Activated CD8-positive, alpha-beta memory T cell treated with anti-CD3 and anti-CD28 coated beads, Interleukin-2, amount 10 ng/mL, durations not matched to agents 7 days and 5 days (primary cell): ENCODE results near the gene KIRREL3. TPM values are rescaled to one million over a fixed set of nuclear protein-coding genes. Genes with fewer than 3 reads are reported as not detected.

Experiments used
- ATAC-seq: fragments of 150-1000 bp; cut with Tn5 transposase; one replicate; pipeline ENCODE4 v1.10.0; 2021; ENCODE audit warnings: moderate library complexity
- CTCF ChIA-PET: fragments of 350-600 bp; sonication (Branson Sonifier 250); formaldehyde crosslinking; loops from one replicate; lab custom pipeline; 2021; ENCODE audit warnings: antibody characterized with exemption; lab: Charles Lee
- DNase-seq: peaks from one replicate; pipeline ENCODE4 v3.0.0-alpha.2; 2020
- H3K27ac Mint-ChIP-seq: one replicate; pipeline ENCODE4 v1.8.0; 2021; ENCODE audit warnings: mild to moderate bottlenecking, mixed read lengths
- H3K27me3 Mint-ChIP-seq: one replicate; pipeline ENCODE4 v1.8.0; 2021; ENCODE audit warnings: mixed read lengths
- H3K36me3 Mint-ChIP-seq: one replicate; pipeline ENCODE4 v1.8.0; 2021; ENCODE audit warnings: mild to moderate bottlenecking, mixed read lengths
- H3K4me1 Mint-ChIP-seq: one replicate; pipeline ENCODE4 v1.8.0; 2021; ENCODE audit warnings: mixed read lengths
- H3K4me3 Mint-ChIP-seq: one replicate; pipeline ENCODE4 v1.8.0; 2021; ENCODE audit warnings: mild to moderate bottlenecking, moderate library complexity, mixed read lengths
- H3K9me3 Mint-ChIP-seq: one replicate; pipeline ENCODE4 v1.8.0; 2022; ENCODE audit warnings: low read depth, mixed read lengths
- total RNA-seq, 2 experiments: library from RNA; stranded (reverse); gene quantifications; one replicate each; pipeline ENCODE4 v1.2.3, GENCODE V29; 2021

The KIRREL3 gene
- total RNA-seq, result not detected

DNA sequence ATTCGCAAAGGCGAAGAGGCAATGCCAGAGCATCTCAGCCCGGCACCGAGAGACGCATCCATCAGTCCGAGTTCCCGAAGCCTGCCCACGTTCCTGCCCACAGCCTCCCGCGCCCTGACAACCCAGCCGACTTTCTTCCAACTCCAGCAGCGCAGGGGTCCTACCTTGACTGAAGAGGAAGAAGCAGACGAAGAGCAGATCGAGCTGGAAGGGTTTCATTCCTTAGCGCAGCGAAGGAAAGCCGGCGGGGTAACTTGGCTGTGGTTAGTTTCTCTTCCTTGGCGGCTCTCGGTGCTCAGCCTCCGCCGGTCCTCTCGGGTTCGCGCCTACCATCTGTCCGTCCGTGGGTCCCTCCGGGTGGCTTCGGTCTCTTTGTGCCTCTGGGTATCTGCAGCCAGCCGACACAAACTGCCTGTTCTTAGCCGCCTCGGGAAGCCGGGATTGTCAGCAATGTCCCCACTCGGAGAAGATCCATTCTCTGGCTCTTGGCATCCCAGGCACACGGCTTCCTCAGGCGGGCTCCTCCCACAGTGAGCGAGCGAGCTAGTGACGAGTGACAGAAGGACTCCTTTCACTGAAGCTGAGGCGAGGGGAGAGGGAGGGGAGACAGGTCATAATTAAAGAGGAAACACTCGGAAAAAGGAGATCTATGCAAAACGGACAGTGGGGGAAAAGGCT, at the start of gene KIRREL3:
Gene KIRREL3, minus strand, starts transcription at position 480 of the 678 bp plus-strand sequence.
- DNase-seq, result no peak
- H3K4me3 Mint-ChIP-seq, result no peak within 1 kb of the TSS
- H3K36me3 Mint-ChIP-seq, result no peaks in the 10 kb centered on the region
- CTCF ChIA-PET, result interaction anchor here (1.3 kb wide), 1 partner anchor 10 kb away, joined by 6 read pairs; no protein-coding TSS in a partner anchor
- peaks cover 17% of the 10 kb centered on the region for H3K27me3 Mint-ChIP-seq
- no peaks in the 10 kb centered on the region for H3K4me1 Mint-ChIP-seq
- no peak for ATAC-seq
- H3K9me3 Mint-ChIP-seq, result no peaks in the 10 kb centered on the region
- H3K27ac Mint-ChIP-seq, result no peak within 1 kb of the TSS

DNA sequence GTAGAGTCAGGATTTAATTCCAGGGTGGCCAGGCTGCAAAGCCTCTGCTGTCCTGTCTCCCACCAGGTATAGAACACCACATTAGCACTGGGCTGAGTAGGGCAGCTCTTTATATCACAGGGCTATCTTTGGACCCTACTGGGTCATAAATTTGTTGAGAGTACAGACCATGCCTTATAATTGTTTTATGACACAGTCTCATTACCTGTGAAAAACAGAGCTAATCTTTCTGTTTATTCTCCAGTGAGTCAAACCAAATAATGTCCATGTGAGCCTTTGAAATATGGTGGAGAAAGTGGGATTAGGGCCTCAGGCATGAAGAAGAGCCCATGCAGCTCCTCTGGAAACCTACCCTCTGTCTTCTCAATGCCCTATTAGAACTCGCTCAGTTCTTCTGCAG, 49.6 kb upstream of the KIRREL3 start:
- no peaks in the 10 kb centered on the region for H3K9me3 Mint-ChIP-seq
- CTCF ChIA-PET, result no interaction called here
- H3K27me3 Mint-ChIP-seq, result no peaks in the 10 kb centered on the region
- no peaks in the 10 kb centered on the region for H3K36me3 Mint-ChIP-seq
- no peak overlapping the region for H3K27ac Mint-ChIP-seq
- ATAC-seq (no peak), DNase-seq (no peak)
- H3K4me1 Mint-ChIP-seq, result no peaks in the 10 kb centered on the region
- no peak overlapping the region for H3K4me3 Mint-ChIP-seq

DNA sequence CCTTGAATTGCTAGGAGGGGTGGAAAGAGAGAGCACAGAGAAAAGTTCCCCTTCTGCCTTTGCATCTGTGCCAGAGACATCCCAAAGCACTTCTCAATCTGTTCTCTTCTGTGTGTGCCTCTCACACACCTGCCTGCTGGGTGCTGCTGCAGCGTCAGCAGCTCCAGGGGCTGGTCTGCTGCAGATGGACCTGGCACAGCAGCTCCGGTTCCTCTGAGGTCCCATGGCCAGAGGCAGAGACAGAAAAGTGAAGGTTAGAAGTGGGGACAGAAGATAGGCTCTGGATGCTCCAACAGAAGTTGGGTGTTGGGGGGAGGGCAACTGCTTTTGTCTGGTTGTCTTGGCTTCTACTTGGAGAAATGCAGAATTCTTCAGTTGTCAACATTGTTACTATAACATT, 48.9 kb upstream of the KIRREL3 start:
- Mint-ChIP-seq H3K4me3 (no peak overlapping the region), H3K4me1 (no peaks in the 10 kb centered on the region), H3K9me3 (no peaks in the 10 kb centered on the region), H3K36me3 (no peaks in the 10 kb centered on the region), H3K27ac (no peak overlapping the region), H3K27me3 (no peaks in the 10 kb centered on the region)
- no peak for DNase-seq
- CTCF ChIA-PET, result no interaction called here
- ATAC-seq, result no peak

DNA sequence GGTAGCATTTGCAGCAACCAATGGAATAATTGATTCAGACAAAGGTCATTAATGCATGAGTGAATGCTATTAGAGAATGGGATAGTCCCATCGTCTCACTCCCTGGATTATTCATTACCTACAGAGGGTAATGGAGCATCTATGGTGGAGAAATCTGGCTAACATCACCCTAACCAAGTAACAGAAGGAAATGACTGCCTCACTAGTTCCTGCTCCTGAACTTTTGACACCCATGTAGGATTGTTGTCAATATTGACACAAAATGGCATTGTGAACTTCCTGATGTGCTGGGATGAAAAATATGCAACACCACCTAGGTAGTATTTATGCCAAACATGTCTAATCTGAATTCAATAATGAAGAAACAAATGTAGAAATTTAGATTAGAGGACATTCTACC, 44.0 kb upstream of the KIRREL3 start:
- Mint-ChIP-seq H3K4me1 (no peaks in the 10 kb centered on the region), H3K4me3 (no peak overlapping the region), H3K27ac (no peak overlapping the region), H3K27me3 (no peaks in the 10 kb centered on the region), H3K36me3 (no peaks in the 10 kb centered on the region), H3K9me3 (no peaks in the 10 kb centered on the region)
- CTCF ChIA-PET, result no interaction called here
- no peak for DNase-seq
- ATAC-seq, result no peak

DNA sequence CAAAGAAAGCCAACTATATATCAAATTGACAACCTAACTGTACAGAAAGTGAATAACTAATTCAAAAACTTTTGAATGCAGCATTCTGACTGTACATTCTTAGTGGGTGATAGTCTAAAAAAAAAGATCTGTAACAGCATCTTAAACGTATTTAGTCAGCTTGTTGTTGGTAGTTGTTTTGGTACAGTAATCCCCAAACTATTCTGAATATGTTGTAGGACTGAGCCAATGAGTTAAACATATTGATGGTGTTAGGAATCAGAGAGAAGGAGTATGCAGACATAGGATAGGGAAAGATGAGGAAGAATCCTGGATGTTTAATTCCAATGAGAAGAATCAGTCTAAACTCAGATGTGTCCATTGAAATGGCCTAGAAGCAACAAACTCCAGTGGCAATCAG, 41.9 kb upstream of the KIRREL3 start:
- no peak overlapping the region for H3K4me3 Mint-ChIP-seq
- H3K27me3 Mint-ChIP-seq, result no peaks in the 10 kb centered on the region
- no peak overlapping the region for H3K27ac Mint-ChIP-seq
- H3K36me3 Mint-ChIP-seq, result no peaks in the 10 kb centered on the region
- no peaks in the 10 kb centered on the region for H3K4me1 Mint-ChIP-seq
- no peak for ATAC-seq
- CTCF ChIA-PET, result no interaction called here
- no peaks in the 10 kb centered on the region for H3K9me3 Mint-ChIP-seq
- no peak for DNase-seq

DNA sequence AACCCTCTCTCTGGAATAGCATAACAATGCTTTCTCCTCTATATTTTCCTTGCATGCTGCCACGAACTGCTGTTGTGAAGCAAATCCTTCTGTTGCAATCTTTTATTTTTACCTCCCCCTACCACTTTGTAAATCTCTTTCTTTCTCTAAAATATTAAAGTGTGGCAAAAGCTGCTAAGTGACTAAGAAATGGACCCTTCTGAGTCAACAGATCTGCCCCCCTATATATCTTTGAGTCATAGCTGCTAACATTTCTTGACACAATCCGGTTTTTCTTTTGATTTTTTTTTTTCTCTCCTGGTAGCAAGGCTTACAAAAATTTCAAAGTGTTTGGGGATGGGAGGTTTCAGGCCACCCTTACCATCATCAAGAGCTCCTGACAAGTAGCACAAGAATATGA, 39.0 kb upstream of the KIRREL3 start:
- H3K27ac Mint-ChIP-seq, result no peak overlapping the region
- H3K4me3 Mint-ChIP-seq, result no peak overlapping the region
- H3K27me3 Mint-ChIP-seq, result no peaks in the 10 kb centered on the region
- CTCF ChIA-PET, result no interaction called here
- no peak for ATAC-seq
- H3K36me3 Mint-ChIP-seq, result no peaks in the 10 kb centered on the region
- H3K9me3 Mint-ChIP-seq, result no peaks in the 10 kb centered on the region
- no peak for DNase-seq
- no peaks in the 10 kb centered on the region for H3K4me1 Mint-ChIP-seq

- Mint-ChIP-seq H3K36me3 (no peaks in the 10 kb centered on the region), H3K4me1 (no peaks in the 10 kb centered on the region), H3K27me3 (no peaks in the 10 kb centered on the region), H3K9me3 (no peaks in the 10 kb centered on the region), H3K4me3 (no peak overlapping the region), H3K27ac (no peak overlapping the region)
- no peak for DNase-seq
- CTCF ChIA-PET, result no interaction called here
- ATAC-seq, result no peak
Measured at GRCh38 chr11:127037596-127037995, 37.0 kb upstream of the KIRREL3 start.

DNA sequence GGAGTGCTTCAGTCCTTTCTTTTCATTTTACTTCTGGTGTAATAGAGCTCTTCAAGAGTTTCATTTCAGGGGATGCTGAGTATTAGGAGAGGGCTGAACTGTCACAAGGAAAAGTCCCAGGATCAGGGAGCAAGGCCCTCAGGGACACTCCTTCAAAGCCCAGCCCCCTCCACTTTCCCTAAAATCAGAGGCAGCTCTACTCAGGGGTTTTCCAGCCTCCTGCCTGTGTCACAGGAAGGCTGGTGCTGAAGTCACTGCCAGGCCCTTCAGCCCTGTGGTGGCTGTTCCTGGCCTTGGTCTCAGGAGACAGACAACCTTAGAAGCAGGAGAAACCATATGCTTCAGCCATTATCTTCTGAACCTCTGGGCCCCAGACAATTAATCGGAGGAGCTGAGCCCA, 36.4 kb upstream of the KIRREL3 start:
- no peak for DNase-seq
- H3K9me3 Mint-ChIP-seq, result no peaks in the 10 kb centered on the region
- H3K27me3 Mint-ChIP-seq, result no peaks in the 10 kb centered on the region
- H3K27ac Mint-ChIP-seq, result no peak overlapping the region
- CTCF ChIA-PET, result no interaction called here
- ATAC-seq, result no peak
- H3K36me3 Mint-ChIP-seq, result no peaks in the 10 kb centered on the region
- H3K4me1 Mint-ChIP-seq, result no peaks in the 10 kb centered on the region
- H3K4me3 Mint-ChIP-seq, result no peak overlapping the region

DNA sequence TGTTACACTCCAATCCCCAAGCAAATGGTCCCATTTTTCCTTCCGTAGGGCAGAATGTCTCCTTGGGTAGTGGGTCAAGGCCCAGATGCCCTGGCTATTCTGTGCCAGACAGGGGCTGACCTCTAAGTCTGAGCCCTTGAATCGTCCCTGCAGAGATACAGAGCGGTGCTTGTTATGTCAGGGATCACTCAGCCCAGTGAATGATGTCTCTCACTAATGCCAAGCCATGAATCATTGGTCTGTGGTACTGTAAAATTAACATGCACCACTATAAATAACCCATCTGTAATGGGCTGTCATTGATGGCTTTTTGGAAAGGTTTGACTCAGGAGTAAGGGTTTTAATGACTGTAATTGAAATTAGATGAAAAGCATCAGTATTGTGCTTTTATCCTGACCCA, 35.3 kb upstream of the KIRREL3 start:
- no peaks in the 10 kb centered on the region for H3K9me3 Mint-ChIP-seq
- DNase-seq (no peak), ATAC-seq (no peak)
- H3K4me3 Mint-ChIP-seq, result no peak overlapping the region
- no peaks in the 10 kb centered on the region for H3K4me1 Mint-ChIP-seq
- CTCF ChIA-PET, result no interaction called here
- H3K27me3 Mint-ChIP-seq, result no peaks in the 10 kb centered on the region
- no peak overlapping the region for H3K27ac Mint-ChIP-seq
- H3K36me3 Mint-ChIP-seq, result no peaks in the 10 kb centered on the region

DNA sequence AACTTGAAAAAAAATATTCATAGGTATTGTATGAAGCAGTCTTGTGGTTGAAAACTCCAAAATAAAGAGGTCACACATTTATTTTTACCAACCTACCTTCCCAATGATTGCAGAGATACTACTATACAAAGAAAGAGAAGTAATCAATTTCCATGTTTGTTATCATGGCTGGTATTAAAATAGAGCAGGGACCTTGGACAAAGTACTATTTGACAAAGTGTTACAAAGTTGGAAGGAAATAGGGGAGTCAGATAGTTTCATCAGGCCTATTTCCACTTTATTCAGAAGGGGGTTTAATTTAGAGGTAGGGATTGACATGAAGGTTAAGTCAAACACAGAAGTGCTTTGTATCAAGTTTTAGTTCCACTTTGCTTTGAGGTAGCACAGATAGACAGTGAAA, 34.4 kb upstream of the KIRREL3 start:
- Mint-ChIP-seq H3K4me1 (no peaks in the 10 kb centered on the region), H3K36me3 (no peaks in the 10 kb centered on the region), H3K9me3 (no peaks in the 10 kb centered on the region), H3K27ac (no peak overlapping the region), H3K27me3 (no peaks in the 10 kb centered on the region), H3K4me3 (no peak overlapping the region)
- ATAC-seq (no peak), DNase-seq (no peak)
- CTCF ChIA-PET, result no interaction called here

DNA sequence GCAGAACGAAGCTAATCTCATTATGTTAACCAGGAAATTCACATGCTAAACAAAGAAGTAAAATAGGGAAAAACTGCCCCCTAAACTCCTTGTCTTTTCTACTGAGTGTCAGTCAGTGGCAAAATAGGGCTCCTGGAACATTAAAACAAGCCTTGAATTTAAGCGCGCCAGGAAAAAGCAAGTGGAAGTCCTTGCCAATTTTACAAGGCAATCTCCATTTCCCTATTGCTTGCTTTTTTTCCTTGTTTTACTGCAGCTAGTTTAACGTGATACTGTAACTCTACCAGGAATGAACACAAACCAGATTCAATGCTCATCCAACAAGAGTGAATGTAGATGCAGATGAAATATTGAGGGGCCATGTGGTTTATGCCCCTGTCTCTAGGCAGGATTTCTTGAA, 28.1 kb upstream of the KIRREL3 start:
- Mint-ChIP-seq H3K36me3 (no peaks in the 10 kb centered on the region), H3K27ac (no peak overlapping the region), H3K27me3 (no peaks in the 10 kb centered on the region), H3K9me3 (no peaks in the 10 kb centered on the region), H3K4me3 (no peak overlapping the region), H3K4me1 (no peaks in the 10 kb centered on the region)
- CTCF ChIA-PET, result no interaction called here
- no peak for DNase-seq
- ATAC-seq, result no peak

GRCh38 chr11:127027789-127028188, 27.2 kb upstream of the KIRREL3 start:
- Mint-ChIP-seq H3K27me3 (no peaks in the 10 kb centered on the region), H3K36me3 (no peaks in the 10 kb centered on the region), H3K9me3 (no peaks in the 10 kb centered on the region), H3K4me3 (no peak overlapping the region), H3K4me1 (no peaks in the 10 kb centered on the region), H3K27ac (no peak overlapping the region)
- DNase-seq, result no peak
- no peak for ATAC-seq
- CTCF ChIA-PET, result no interaction called here

DNA sequence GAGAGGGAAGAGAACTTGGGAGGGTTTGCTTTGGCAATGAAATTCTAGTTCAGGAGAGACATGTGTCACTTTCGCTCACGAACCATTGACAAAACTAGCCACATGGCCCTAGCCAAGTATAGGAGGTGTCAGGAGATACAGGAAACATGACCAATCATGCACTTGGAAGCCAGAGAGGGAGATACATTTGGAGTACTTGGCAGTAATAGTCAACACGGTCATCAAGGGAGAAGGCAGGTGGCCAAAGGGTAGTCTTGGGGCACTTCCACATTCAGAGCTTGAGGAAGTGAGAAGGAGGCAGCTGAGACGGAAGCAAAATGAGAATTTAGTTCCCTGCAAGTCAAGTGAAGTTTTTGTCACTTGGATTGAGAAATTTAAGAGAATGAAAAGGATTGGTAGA, 26.4 kb upstream of the KIRREL3 start:
- no peak overlapping the region for H3K27ac Mint-ChIP-seq
- no peaks in the 10 kb centered on the region for H3K36me3 Mint-ChIP-seq
- CTCF ChIA-PET, result no interaction called here
- H3K27me3 Mint-ChIP-seq, result no peaks in the 10 kb centered on the region
- H3K4me3 Mint-ChIP-seq, result no peak overlapping the region
- no peaks in the 10 kb centered on the region for H3K4me1 Mint-ChIP-seq
- H3K9me3 Mint-ChIP-seq, result no peaks in the 10 kb centered on the region
- ATAC-seq (no peak), DNase-seq (no peak)

DNA sequence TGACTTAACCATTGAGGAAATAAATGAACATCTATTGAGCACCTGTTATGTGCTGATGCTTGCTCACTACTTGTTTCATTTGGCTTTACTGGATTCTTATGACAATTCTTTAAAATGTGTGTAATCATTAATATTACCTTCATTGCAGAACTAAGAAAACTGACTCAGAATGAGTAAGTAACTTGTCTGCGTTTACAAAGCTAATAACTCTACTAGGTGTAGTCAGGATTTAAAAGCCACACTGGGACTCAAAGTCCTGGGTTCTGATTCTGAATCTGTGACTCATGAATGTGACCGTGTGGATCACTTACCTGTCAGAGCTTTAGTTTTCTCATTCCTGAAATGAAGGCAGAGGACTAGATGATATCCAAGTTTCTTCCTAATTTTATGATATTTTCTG, 23.4 kb upstream of the KIRREL3 start:
- Mint-ChIP-seq H3K4me1 (no peaks in the 10 kb centered on the region), H3K36me3 (no peaks in the 10 kb centered on the region), H3K27me3 (no peaks in the 10 kb centered on the region), H3K4me3 (no peak overlapping the region), H3K27ac (no peak overlapping the region), H3K9me3 (no peaks in the 10 kb centered on the region)
- no peak for ATAC-seq
- CTCF ChIA-PET, result no interaction called here
- no peak for DNase-seq
